ENCODE results near the gene GRM1. TPM values are rescaled to one million over a fixed set of nuclear protein-coding genes. Genes with fewer than 3 reads are reported as not detected.

Gene GRM1
- total RNA-seq = 14.3 TPM

DNA sequence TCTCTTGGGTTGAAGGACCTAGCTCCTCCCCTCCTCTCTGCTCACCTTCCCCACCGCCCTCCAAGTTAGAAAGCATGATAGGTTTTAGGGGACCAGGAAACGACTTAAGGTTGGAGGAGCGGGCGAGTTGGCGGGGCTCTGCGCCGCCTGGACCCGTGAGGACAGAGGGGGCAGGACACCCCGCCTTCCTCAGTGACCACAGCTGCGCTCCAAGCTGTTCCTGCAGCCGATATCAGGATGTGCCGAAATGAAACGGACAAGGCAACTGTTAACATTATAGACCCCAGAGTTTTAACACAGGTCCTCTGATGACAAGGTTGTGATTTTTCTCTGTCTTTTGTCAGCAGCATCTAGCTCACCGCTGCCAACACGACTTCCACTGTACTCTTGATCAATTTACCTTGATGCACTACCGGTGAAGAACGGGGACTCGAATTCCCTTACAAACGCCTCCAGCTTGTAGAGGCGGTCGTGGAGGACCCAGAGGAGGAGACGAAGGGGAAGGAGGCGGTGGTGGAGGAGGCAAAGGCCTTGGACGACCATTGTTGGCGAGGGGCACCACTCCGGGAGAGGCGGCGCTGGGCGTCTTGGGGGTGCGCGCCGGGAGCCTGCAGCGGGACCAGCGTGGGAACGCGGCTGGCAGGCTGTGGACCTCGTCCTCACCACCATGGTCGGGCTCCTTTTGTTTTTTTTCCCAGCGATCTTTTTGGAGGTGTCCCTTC, at the start of gene GRM1:
TSS of gene GRM1 (plus strand) at position 212 of the 722 bp plus-strand sequence. CDS start at position 668, 456 bp downstream.
- FAIRE-seq = no peak

DNA sequence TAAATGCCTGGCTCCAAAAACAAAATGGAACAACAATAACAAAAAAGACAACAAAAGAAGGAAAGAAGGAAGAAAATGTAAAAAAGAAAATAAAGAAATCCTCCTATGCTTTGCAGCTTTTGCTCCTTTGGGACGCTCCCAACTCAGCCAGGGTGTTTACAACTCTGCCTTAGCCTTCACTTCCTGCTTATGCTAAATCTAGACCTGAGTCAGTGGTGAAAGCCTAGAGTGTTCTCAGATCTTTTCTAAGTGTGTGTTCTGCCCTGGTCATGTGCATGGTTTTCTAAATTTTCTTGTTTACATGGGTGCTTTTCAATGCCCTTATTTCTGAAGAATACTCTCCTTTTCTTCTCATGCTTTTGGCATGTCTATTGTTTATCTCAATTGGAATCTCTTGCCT, 19.5 kb upstream of the GRM1 start:
- no peak for FAIRE-seq
- no peak for DNase-seq (ENCODE audit: low spot score in 2 of 2)

More for the DNA sequence above, at the start of gene GRM1:
- no peak for DNase-seq (ENCODE audit: low spot score in 2 of 2)

DNA sequence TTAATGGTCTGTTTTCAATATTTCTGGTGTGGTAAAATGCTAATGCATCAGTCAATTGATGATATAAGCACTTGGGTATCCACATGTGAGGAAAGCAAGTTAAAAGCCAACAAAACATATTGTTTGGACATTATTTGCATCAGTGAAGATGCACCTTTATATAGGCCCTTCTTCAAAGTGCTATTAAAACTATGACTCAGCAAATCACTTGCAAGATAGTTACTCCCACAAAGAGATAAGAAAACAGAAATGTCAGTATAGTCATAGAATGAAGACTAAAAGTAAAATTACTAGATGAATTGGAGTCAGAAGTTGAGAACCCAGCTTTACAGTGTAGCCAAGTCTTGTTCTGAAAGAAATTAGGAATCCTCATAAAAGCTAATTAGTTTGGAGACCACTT, 14.6 kb upstream of the GRM1 start:
- FAIRE-seq = no peak
- no peak for DNase-seq (ENCODE audit: low spot score in 2 of 2)

GRCh38 chr6:146017672-146018071, 11.2 kb upstream of the GRM1 start:
- FAIRE-seq (no peak), DNase-seq (ENCODE audit: low spot score in 2 of 2) (no peak)

- FAIRE-seq = no peak
- DNase-seq (ENCODE audit: low spot score in 2 of 2) = no peak
Measured at GRCh38 chr6:146026873-146027272, 2.0 kb upstream of the GRM1 start.

DNA sequence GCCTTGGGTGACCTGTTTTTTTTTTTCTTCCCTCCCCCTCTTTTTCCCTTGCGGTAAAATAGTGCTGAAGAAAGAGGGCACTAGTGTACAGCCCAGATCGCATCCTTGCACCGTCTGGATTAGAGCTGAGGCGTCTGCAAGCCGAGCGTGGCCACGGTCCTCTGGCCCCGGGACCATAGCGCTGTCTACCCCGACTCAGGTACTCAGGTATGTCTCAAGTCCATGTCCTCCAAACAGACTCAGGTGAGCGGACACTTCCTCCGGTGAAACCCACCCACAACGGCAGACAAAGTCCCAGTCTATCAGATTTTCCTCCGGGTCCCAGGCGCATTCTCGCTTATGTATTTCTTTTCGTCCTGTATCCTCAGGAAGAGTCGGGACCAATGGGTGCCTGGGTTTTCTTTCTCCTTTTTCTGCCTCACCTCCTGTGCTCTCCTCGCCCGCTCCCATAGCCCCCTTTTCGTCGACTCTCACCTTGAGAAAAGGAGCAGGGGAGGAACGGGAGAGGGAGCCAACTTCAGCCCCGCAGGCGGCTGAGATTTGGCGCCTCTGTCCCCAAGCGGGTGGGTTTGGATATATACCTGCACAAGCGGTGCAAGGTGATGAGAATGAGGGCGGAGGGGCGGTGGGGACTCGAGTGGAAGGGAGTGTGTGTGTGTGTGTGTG, 1.1 kb upstream of the GRM1 start:
- FAIRE-seq = no peak
- no peak for DNase-seq (ENCODE audit: low spot score in 2 of 2)

- no peak for FAIRE-seq
- DNase-seq (ENCODE audit: low spot score in 2 of 2) = peak; percentile 29 to 32
Measured at GRCh38 chr6:146028252-146028795, 538 bp upstream of the GRM1 start.

DNA sequence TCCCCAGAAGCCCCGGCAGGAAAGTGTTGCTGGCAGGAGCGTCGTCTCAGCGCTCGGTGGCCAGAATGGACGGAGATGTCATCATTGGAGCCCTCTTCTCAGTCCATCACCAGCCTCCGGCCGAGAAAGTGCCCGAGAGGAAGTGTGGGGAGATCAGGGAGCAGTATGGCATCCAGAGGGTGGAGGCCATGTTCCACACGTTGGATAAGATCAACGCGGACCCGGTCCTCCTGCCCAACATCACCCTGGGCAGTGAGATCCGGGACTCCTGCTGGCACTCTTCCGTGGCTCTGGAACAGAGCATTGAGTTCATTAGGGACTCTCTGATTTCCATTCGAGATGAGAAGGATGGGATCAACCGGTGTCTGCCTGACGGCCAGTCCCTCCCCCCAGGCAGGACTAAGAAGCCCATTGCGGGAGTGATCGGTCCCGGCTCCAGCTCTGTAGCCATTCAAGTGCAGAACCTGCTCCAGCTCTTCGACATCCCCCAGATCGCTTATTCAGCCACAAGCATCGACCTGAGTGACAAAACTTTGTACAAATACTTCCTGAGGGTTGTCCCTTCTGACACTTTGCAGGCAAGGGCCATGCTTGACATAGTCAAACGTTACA, 817 bp downstream of the GRM1 start:
- DNase-seq (ENCODE audit: low spot score in 2 of 2) (no peak), FAIRE-seq (no peak)

- no peak for DNase-seq (ENCODE audit: low spot score in 2 of 2)
Measured at GRCh38 chr6:146032387-146032786, 3.5 kb downstream of the GRM1 start.

GRCh38 chr6:146040360-146040759, 11.5 kb downstream of the GRM1 start:
- DNase-seq (ENCODE audit: low spot score in 2 of 2) = no peak
- FAIRE-seq = no peak

More at GRCh38 chr6:146032387-146032786, 3.5 kb downstream of the GRM1 start:
- no peak for FAIRE-seq

GRCh38 chr6:146041282-146041681, 12.4 kb downstream of the GRM1 start:
- FAIRE-seq (no peak), DNase-seq (ENCODE audit: low spot score in 2 of 2) (no peak)

- DNase-seq (ENCODE audit: low spot score in 2 of 2) (no peak), FAIRE-seq (no peak)
Measured at GRCh38 chr6:146047371-146047770, 18.5 kb downstream of the GRM1 start.

GRCh38 chr6:146050168-146050567, 21.3 kb downstream of the GRM1 start:
- no peak for FAIRE-seq
- no peak for DNase-seq (ENCODE audit: low spot score in 2 of 2)

DNA sequence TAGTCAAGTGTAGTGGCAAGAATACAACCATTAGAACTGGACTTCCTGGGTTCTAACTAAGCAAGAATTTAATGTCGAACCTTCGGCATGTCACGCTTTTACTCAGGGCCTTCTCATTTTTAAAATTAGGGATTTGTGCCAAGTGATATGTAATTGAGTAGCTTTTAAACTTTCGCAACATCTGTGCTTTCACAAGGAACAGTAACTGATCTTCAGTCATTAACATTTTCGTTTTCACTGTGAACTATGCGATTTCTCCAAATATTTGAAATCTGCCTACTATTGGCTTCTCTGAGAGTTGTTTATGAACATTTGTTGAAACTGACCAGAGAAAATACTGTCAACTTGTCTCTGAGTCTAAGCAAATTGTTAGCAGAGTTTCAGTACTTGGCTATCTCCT, 27.6 kb downstream of the GRM1 start:
- no peak for FAIRE-seq
- no peak for DNase-seq (ENCODE audit: low spot score in 2 of 2)

DNA sequence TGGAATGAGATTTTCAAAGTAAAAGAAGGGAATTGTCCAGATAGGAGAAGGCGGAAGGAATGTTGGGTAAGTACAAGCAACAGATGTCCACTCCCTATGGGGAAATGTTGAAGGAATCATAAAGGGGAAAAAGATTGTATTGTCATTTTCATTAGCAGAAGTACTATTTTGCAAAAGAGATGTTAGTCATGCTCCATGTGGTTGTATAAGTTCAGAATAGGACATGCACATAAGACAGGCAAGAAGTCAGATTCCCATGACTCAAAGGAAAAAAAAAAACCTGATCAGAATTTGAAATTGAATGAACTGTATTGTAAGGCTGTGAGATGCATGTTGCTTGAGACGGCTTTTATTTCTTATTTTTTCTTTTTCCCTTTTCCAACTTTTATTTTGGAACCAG, 36.8 kb downstream of the GRM1 start:
- FAIRE-seq = no peak

DNA sequence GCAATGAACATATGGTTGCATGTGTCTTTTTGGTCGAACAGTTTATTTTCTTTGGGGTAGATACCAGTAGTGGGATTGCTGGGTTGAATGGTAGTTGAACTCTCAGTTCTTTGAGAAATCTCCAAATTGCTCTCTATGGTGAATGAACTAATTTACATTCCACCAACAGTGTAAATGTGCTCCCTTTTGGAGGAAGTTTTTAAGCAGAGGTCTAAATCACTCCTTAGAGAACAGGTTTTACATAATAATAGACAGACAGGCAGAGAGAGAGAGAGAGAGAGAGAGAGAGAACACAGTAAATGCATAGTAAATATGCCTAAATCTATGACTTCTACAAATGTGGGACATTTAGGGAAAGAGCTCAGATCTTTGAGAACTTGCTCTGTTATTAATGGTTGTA, 37.6 kb downstream of the GRM1 start:
- no peak for FAIRE-seq

More for the DNA sequence above, 36.8 kb downstream of the GRM1 start:
- no peak for DNase-seq (ENCODE audit: low spot score in 2 of 2)

GRCh38 chr6:146071781-146072180, 42.9 kb downstream of the GRM1 start:
- DNase-seq (ENCODE audit: low spot score in 2 of 2) (no peak), FAIRE-seq (no peak)

More for the DNA sequence above, 37.6 kb downstream of the GRM1 start:
- no peak for DNase-seq (ENCODE audit: low spot score in 2 of 2)

GRCh38 chr6:146077992-146078391, 49.1 kb downstream of the GRM1 start:
- DNase-seq (ENCODE audit: low spot score in 2 of 2) = no peak
- FAIRE-seq = no peak

DNA sequence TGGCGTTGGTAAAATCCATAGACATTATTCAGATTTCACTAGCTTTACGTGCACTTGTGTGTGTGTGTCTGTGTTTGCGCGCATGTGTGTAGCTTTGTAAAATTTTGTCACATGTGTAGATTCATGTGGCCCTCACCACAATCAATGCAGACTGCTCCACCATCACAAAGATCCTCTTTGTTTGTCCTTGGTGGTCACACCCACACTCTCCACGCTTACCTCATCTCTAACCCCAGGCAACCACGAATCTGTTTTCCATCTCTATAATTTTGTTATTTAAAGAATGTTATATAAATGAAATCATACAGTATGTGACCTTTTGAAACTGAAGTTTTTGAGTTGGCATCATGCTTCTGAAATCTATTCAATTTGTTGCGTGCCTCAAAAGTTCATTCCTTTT, 58.5 kb downstream of the GRM1 start:
- FAIRE-seq (no peak), DNase-seq (ENCODE audit: low spot score in 2 of 2) (no peak)

DNA sequence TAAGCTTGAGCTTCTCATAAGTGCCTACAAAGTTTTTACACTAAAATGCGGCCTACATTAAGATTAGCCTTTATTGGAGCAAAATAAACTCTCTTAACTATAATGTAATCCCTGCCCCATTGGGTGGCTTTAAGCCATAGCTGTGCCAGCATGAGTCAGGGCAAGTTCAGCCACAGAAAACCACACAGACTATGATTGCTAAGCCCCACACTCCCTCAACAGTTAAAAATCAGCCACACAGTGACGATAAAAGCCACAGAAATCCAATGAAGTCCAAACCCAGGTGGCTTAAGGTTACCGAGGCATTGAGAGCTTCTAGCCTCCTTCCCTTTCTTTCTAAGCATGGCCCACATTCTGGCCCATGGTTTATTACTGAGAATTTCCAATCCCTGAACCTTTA, 61.6 kb downstream of the GRM1 start:
- FAIRE-seq = no peak
- no peak for DNase-seq (ENCODE audit: low spot score in 2 of 2)

GRCh38 chr6:146092961-146093686, 64.3 kb downstream of the GRM1 start:
- FAIRE-seq (no peak), DNase-seq (ENCODE audit: low spot score in 2 of 2) (no peak)

Data from frontal cortex (tissue), 4 donors.